Astrocyte of the cerebellum (primary cell): ENCODE data around the gene TFF1.

ENCODE experiments used
- DNase-seq: peaks from one replicate; pipeline ENCODE4 v3.0.0-alpha.2; 2011; ENCODE audit warnings: low read depth
- H3K4me3 ChIP-seq: 2 replicates; pipeline ENCODE4 v1.5.1; 2011; ENCODE audit warnings: mild to moderate bottlenecking, low read depth, low read length, moderate library complexity
- CTCF ChIP-seq: IDR thresholded peaks from 2 replicates; pipeline ENCODE4 v1.5.1; 2012; ENCODE audit warnings: low read length, low read depth, moderate library complexity, mild to moderate bottlenecking; ENCODE audit errors: missing control alignments
- in situ Hi-C: cut with HindIII; loops from 2 replicates; pipeline ENCODE4 v1.10.0; 2017; ENCODE audit warnings: low sequenced_read_pairs

The TFF1 gene

GRCh38 chr21:42317341-42317741, 49.0 kb downstream of the TFF1 start:
- DNase-seq: no peak
- TF ChIP-seq CTCF: no peak
- no peak overlapping the region for H3K4me3 ChIP-seq
- in situ Hi-C loops: no loop called here

DNA sequence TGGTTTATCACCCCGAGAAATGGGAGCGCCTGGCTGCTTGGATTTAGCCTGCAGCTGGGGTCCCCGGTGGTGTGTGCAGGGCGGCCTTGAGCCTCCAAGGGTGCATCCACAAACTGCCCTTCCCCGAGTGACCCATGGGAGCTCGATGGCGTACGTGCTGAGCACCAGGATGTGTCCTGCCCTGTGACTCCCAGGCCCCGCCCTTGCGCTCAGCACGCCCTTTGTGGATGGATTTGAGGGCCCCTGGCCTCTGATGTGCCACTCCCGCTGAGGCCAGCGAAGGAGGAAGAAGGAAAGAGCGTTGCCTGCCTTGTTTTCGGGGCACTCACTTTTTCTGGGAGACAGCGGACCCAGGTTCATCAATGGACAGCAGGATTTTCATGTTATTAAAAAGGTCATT, 49.4 kb downstream of the TFF1 start:
- H3K4me3 ChIP-seq: no peak overlapping the region
- in situ Hi-C loops: no loop called here
- no peak for TF ChIP-seq CTCF
- DNase-seq: no peak

DNA sequence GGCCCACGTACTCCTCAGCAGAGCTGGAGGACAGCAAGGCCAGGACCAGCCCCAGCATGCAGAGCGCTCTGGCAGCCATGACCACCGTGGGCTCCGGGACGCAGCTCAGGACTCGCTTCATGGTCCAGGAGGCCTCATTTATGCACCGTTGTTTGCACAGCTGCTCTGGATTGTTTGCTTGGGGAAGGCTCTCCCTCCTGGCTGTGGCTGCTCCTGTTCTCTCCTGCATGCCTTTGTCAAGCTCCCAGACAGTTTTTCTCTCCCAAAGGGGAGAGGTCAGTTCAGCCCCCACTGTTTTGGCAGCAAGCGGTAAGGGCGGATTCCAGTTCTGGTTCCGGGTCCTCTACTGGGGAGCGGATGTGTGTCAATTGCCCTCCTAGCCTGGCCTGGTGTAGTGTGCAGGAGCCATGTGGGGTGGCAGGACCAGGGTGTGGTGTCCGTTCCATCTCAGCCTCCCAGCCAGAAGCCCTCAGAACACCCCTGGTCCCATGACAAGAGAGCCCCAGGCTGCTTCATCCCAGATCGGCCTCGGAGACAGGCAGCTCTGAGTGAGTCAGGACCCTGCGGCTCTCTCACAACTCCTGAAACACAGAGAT, 50.9 kb downstream of the TFF1 start, which contains the start of gene TFF3:
Gene TFF3, minus strand, starts transcription at position 114 of the 596 bp plus-strand sequence. Its CDS starts 35 bp downstream, at position 79.
- in situ Hi-C loops: no loop called here
- DNase-seq: no peak
- TF ChIP-seq CTCF: no peak
- H3K4me3 ChIP-seq: no peak within 1 kb of the TSS

DNA sequence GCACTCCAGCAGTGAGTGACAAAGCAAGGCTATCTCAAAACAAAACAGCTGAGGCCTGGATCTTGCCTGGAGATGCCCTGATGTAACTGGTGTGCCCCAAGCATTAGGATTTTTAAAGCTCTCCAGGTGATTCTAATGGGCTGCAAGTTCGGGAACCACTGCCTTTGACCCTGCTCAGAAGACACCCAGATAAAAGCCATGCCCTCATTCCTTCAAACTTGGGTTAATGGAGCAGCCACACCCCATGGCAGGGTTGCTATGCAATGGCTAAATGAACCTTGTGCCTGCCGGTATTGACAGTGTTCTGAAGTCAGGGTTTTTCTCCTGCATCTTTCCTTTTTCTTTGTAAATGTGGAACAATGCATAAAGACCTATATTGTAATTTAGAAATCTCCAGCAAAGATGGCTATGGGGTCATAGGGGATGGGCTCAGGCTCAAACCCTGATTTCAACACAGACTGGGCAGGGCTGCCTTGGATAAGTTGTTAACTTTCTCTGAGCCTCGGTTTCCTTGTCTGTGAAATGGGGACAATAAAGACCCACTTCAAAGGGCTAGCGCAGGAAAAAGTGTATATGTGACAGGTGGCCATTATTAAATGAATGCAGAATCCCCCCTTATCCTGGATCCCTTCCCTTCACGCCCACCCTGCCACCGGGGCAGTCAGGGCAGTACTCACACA, 51.6 kb downstream of the TFF1 start:
- no peak for DNase-seq
- TF ChIP-seq CTCF: no peak
- in situ Hi-C loops: no loop called here
- H3K4me3 ChIP-seq: no peak overlapping the region

GRCh38 chr21:42313501-42313969, 52.8 kb downstream of the TFF1 start:
- peak; percentile 12 for DNase-seq

DNA sequence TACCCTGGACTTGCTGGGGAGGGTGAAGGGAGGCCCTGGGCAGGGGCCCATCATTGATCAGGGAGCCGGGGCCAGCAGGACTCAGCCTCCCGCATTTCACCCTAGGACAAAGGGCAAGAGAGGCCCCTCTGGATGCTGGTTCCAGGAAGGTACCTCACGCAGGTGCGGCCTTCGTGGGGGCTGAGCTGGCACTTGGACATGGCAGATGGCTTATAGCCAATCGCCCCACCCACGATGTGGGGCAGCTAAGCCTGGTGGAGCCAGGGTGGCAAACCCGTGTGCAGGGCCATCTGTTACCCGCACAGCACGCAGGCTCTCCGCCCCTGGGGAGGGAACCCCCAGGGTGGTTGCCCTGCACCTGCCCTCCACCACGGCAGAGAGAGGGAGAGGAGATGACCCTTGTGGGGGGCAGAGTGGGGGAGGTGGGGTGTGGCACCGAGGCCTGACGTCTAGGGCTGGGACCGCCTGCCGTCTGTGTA, 53.7 kb downstream of the TFF1 start:
- H3K4me3 ChIP-seq: no peak overlapping the region
- in situ Hi-C loops: no loop called here
- DNase-seq: no peak
- TF ChIP-seq CTCF: no peak

More at GRCh38 chr21:42313501-42313969, 52.8 kb downstream of the TFF1 start:
- no peak for TF ChIP-seq CTCF
- H3K4me3 ChIP-seq: no peak overlapping the region
- in situ Hi-C loops: no loop called here
